Measurements from ENCODE around the gene ZBTB4.

- TF ChIP-seq CTCF (IDR thresholded peaks at IDR 0.05; ENCODE audit: insufficient read depth, low read length) = no peak
- no peak for TF ChIP-seq REST (IDR thresholded peaks at IDR 0.05; ENCODE audit: insufficient replicate concordance, low read depth)
- TF ChIP-seq GABPA (IDR thresholded peaks at IDR 0.05; ENCODE audit: low read depth) = no peak
- no peak for TF ChIP-seq POLR2AphosphoS5 (IDR thresholded peaks at IDR 0.05; ENCODE audit: low read depth)
Measured at GRCh38 chr17:7440834-7441195, 38.6 kb downstream of the ZBTB4 start.

All from HL-60 (cell line).